K562 (cell line): ENCODE data around the gene GALNT15. TPM values are rescaled to one million over a fixed set of nuclear protein-coding genes. Genes with fewer than 3 reads are reported as not detected.

Experiments
- ATAC-seq: fragments of 200-7000 bp; cut with Tn5 transposase; 3 replicates; pipeline ENCODE4 v1.9.1; 2020; ENCODE audit warnings: moderate library complexity
- BruUV-seq: library from RNA; stranded (reverse); fragments of 400-500 nt; replicated peaks from 2 replicates; lab custom pipeline; 2021; lab: Mats Ljungman, UMichigan
- CTCF ChIA-PET: fragments of 300-600 bp; formaldehyde crosslinking; extraction: SDS; loops from one replicate; lab custom pipeline; 2021; ENCODE audit warnings: low intra/inter-chr PET ratio; lab: Yijun Ruan, JAX
- POLR2A ChIA-PET: fragments of 300-600, 350-650 bp; sonication (Branson Sonifier 250); formaldehyde crosslinking; extraction: SDS; loops from one replicate; lab custom pipeline; 2021; ENCODE audit warnings: antibody characterized with exemption, inconsistent platforms; lab: Yijun Ruan, JAX
- DNase-seq, 4 experiments: peaks; one replicate each; pipeline versions ENCODE4 v3.0.0 to v3.0.0-alpha.2; 2011 to 2018; ENCODE audit warnings: low spot score in 3 of 4, mixed read lengths in 3 of 4; ENCODE audit errors: extremely low read depth in 1 of 4
- FAIRE-seq: peaks from 2 replicates; lab custom pipeline; 2011; peaks lifted over from hg19 to GRCh38; lab: Jason Lieb, UNC
- H2AFZ ChIP-seq: 2 replicates; pipeline ENCODE4 v1.6.0; 2011; ENCODE audit warnings: low read depth, low read length, control low read depth, inconsistent platforms
- H3K27ac ChIP-seq: fragments of 200-600 bp; 3 replicates; pipeline ENCODE4 v1.8.0; 2011; ENCODE audit warnings: low read depth, mild to moderate bottlenecking, control low read depth, inconsistent platforms, low read length, moderate library complexity, mixed read lengths; ENCODE audit errors: extremely low read depth
- H3K27me3 ChIP-seq, 2 experiments: fragments of 300-600 bp in 1 of 2; 2 replicates in 1 of 2; 3 replicates in 1 of 2; pipeline versions ENCODE4 v1.6.0 to v1.8.0; 2011; ENCODE audit warnings: inconsistent platforms in 2 of 2, low read length in 2 of 2, mild to moderate bottlenecking in 1 of 2, mixed read lengths in 1 of 2, moderate library complexity in 1 of 2; ENCODE audit not compliant: control insufficient read depth in 2 of 2, insufficient read depth in 2 of 2
- H3K36me3 ChIP-seq: fragments of 300-600 bp; 3 replicates; pipeline ENCODE4 v1.8.0; 2011; ENCODE audit warnings: mild to moderate bottlenecking, low read length, inconsistent platforms; ENCODE audit not compliant: control insufficient read depth, insufficient read depth
- H3K4me1 ChIP-seq, 2 experiments: fragments of 200-600 bp in 1 of 2; replicated peaks in 1 of 2; 2 replicates in 1 of 2; 3 replicates in 1 of 2; pipeline versions ENCODE4 v1.5.1 to v1.8.0; 2011; ENCODE audit warnings: inconsistent platforms in 2 of 2, low read length in 2 of 2, mild to moderate bottlenecking in 1 of 2, mixed read lengths in 1 of 2, moderate library complexity in 1 of 2; ENCODE audit not compliant: control insufficient read depth in 2 of 2, insufficient read depth in 2 of 2
- H3K4me2 ChIP-seq: 2 replicates; pipeline ENCODE4 v1.6.1; 2011; ENCODE audit warnings: low read length, control low read depth, inconsistent platforms, mixed read lengths; ENCODE audit not compliant: insufficient read depth
- H3K4me3 ChIP-seq: fragments of 200-600 bp; sonication (generic), shearing (Covaris generic); 2 replicates; pipeline ENCODE4 v1.5.1; 2016; ENCODE audit warnings: control low read depth, inconsistent platforms
- H3K79me2 ChIP-seq: fragments of 200-600 bp; 3 replicates; pipeline ENCODE4 v1.8.0; 2011; ENCODE audit warnings: low read length, inconsistent platforms; ENCODE audit not compliant: control insufficient read depth, insufficient read depth
- H3K9ac ChIP-seq, 2 experiments: 2 replicates each; pipeline versions ENCODE4 v1.6.0 to v1.6.1; 2011; ENCODE audit warnings: low read depth in 2 of 2, low read length in 2 of 2, control low read depth in 1 of 2, inconsistent platforms in 1 of 2, mild to moderate bottlenecking in 1 of 2, mixed read lengths in 1 of 2; ENCODE audit not compliant: insufficient read depth in 1 of 2
- H3K9me1 ChIP-seq: one replicate; pipeline ENCODE4 v1.6.0; 2011; ENCODE audit warnings: inconsistent platforms, mild to moderate bottlenecking, low read length, moderate library complexity; ENCODE audit not compliant: control insufficient read depth, insufficient read depth
- H3K9me3 ChIP-seq: replicated peaks from 2 replicates; pipeline ENCODE4 v1.5.1; 2011; ENCODE audit warnings: low read depth, low read length, inconsistent platforms; ENCODE audit not compliant: control insufficient read depth, insufficient read depth
- H4K20me1 ChIP-seq: replicated peaks from 2 replicates; pipeline ENCODE4 v1.6.1; 2011; ENCODE audit warnings: low read length, inconsistent platforms, mixed read lengths; ENCODE audit not compliant: control insufficient read depth, insufficient read depth
- CBFA2T3 ChIP-seq: fragments of 450-650 bp; IDR thresholded peaks from 2 replicates; pipeline ENCODE4 v1.6.1; 2017
- EGR1 ChIP-seq: fragments of 450-650 bp; conservative IDR thresholded peaks from 2 replicates; pipeline ENCODE4 v1.6.1; 2017; ENCODE audit warnings: mild to moderate bottlenecking
- EHMT2 ChIP-seq: fragments of 450-650 bp; IDR thresholded peaks from 2 replicates; pipeline ENCODE4 v1.6.1; 2018; ENCODE audit warnings: antibody characterized with exemption
- PBX2 ChIP-seq, 2 experiments: IDR thresholded peaks in 1 of 2; conservative IDR thresholded peaks in 1 of 2; 2 replicates each; pipeline ENCODE4 v1.6.1; 2016; ENCODE audit warnings: low read depth in 2 of 2, mild to moderate bottlenecking in 1 of 2, missing compliant biosample characterization in 1 of 2, missing genetic modification characterization in 1 of 2, moderate library complexity in 1 of 2
- RNF2 ChIP-seq: sonication (generic); IDR thresholded peaks from 2 replicates; pipeline ENCODE4 v1.6.1; 2016
- THAP12 ChIP-seq: fragments of 250-450 bp; sonication (Bioruptor Pico); IDR thresholded peaks from 2 replicates; pipeline ENCODE4 v1.9.0; 2021; ENCODE audit warnings: mild to moderate bottlenecking, inconsistent platforms
- ZBTB17 ChIP-seq: fragments of 450-650 bp; formaldehyde crosslinking; IDR thresholded peaks from 2 replicates; pipeline ENCODE4 v1.4.0; 2020; ENCODE audit warnings: mild to moderate bottlenecking
- ZBTB26 ChIP-seq: fragments of 450-650 bp; formaldehyde crosslinking; IDR thresholded peaks from 2 replicates; pipeline ENCODE4 v1.4.0; 2022; ENCODE audit warnings: missing genetic modification characterization
- ZNF408 ChIP-seq: fragments of 250-450 bp; sonication (Bioruptor Pico); IDR thresholded peaks from 2 replicates; pipeline ENCODE4 v1.4.0; 2020; ENCODE audit warnings: low read depth, mild to moderate bottlenecking, moderate library complexity
- WGBS: fragments of 100-300 bp; shearing (Covaris generic); methylation state at CpG from one replicate; pipeline ENCODE4 v1.1.6; 2016; ENCODE audit warnings: low coverage, mixed read lengths; ENCODE audit not compliant: insufficient coverage; ENCODE audit errors: missing lambda C conversion rate; 5-methylcytosine and 5-hydroxymethylcytosine counted together
- in situ Hi-C: fragments of 300-500 bp; cut with MboI; formaldehyde crosslinking; loops from 4 replicates; pipeline ENCODE4 v1.15.0; 2018; ENCODE audit warnings: inconsistent platforms, mixed read lengths
- intact Hi-C: fragments of 100-400 bp; cut with micrococcal nuclease; formaldehyde crosslinking; loops from 2 replicates; pipeline ENCODE4 v1.14.2; 2022
- polyA plus RNA-seq, 8 experiments: library from polyadenylated mRNA; depleted of rRNA in 4 of 8; stranded (reverse) in 5 of 8; unstranded in 3 of 8; fragments of >200 nt; fragmentation: Nextera tagmentation in 2 of 8; fragmentation: Illumina TruSeq in 1 of 8; extraction: Ambion mirVana in 2 of 8; extraction: Trizol in 1 of 8; gene quantifications; 2 replicates each; pipeline versions ENCODE4 v1.2.1 to v1.2.3, GENCODE V29; 2011 to 2014; ENCODE audit warnings: inconsistent platforms in 1 of 8, missing spikeins in 1 of 8
- total RNA-seq, 7 experiments: library from RNA; depleted of rRNA in 6 of 7; stranded (reverse); fragments of >200 nt in 6 of 7; fragmentation: Illumina TruSeq in 2 of 7; extraction: Trizol in 2 of 7; gene quantifications; 2 replicates each; pipeline versions ENCODE4 v1.2.1 to v1.2.3, GENCODE V29; 2011 to 2021; ENCODE audit warnings: low replicate concordance in 1 of 7
- TF ChIP-seq, protein P1 (sequence below): fragments of 250-450 bp; sonication (Bioruptor Pico); IDR thresholded peaks from 2 replicates; pipeline ENCODE4 v1.8.0; 2022; ENCODE audit warnings: inconsistent platforms
- TF ChIP-seq, protein P2 (sequence below): fragments of 450-650 bp; formaldehyde crosslinking; conservative IDR thresholded peaks from 2 replicates; pipeline ENCODE4 v1.4.0; 2022; ENCODE audit warnings: mild to moderate bottlenecking, missing genetic modification characterization

The GALNT15 gene
- total and polyA plus RNA-seq, 9 of the 15 experiments (the other 6 are each of a cell fraction or from before 2014, with no cell fraction given): not detected

GRCh38 chr3:16137044-16137443 is 37.4 kb upstream of the GALNT15 start:
- peaks cover 18 to 68% of the 10 kb centered on the region in 2 experiments; a peak in 4 of 5 replicates for H3K27me3 ChIP-seq
- FAIRE-seq (no peak), DNase-seq (no peak), ATAC-seq (no peak)
- H3K4me1 ChIP-seq: no peaks in the 10 kb centered on the region
- no peak overlapping the region for H3K4me3 ChIP-seq
- no TSS peak for BruUV-seq
- POLR2A ChIA-PET: no interaction called here
- in situ Hi-C loops: no loop called here
- H3K9me1 ChIP-seq: no peaks in the 10 kb centered on the region
- no peak overlapping the region for H3K27ac ChIP-seq
- CTCF ChIA-PET: no interaction called here
- H3K79me2 ChIP-seq: no peaks in the 10 kb centered on the region
- no peak overlapping the region for H2AFZ ChIP-seq
- H3K36me3 ChIP-seq: no peaks in the 10 kb centered on the region
- no peaks in the 10 kb centered on the region for H3K9me3 ChIP-seq
- intact Hi-C loops: no loop called here
- no peak overlapping the region for H3K4me2 ChIP-seq
- no CpG with 5 or more reads among the region's 1 CpG for WGBS
- no peaks in the 10 kb centered on the region for H4K20me1 ChIP-seq
- no peak overlapping the region for H3K9ac ChIP-seq
- no peak for TF ChIP-seq RNF2
- no peak for TF ChIP-seq PBX2 (CRISPR knock-in tag; IDR thresholded peaks at IDR 0.05; ENCODE audit: low read depth)
- no peak for TF ChIP-seq PBX2 (tag; conservative IDR thresholded peaks at IDR 0.05; ENCODE audit: low read depth)
- TF ChIP-seq ZBTB17 (CRISPR knock-in tag): no peak
- no peak for TF ChIP-seq ZNF408
- TF ChIP-seq EHMT2: no peak
- TF ChIP-seq, protein P1, sequence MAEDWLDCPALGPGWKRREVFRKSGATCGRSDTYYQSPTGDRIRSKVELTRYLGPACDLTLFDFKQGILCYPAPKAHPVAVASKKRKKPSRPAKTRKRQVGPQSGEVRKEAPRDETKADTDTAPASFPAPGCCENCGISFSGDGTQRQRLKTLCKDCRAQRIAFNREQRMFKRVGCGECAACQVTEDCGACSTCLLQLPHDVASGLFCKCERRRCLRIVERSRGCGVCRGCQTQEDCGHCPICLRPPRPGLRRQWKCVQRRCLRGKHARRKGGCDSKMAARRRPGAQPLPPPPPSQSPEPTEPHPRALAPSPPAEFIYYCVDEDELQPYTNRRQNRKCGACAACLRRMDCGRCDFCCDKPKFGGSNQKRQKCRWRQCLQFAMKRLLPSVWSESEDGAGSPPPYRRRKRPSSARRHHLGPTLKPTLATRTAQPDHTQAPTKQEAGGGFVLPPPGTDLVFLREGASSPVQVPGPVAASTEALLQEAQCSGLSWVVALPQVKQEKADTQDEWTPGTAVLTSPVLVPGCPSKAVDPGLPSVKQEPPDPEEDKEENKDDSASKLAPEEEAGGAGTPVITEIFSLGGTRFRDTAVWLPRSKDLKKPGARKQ: no peak
- no peak for TF ChIP-seq CBFA2T3
- TF ChIP-seq EGR1: no peak
- no peak for TF ChIP-seq ZBTB26 (CRISPR knock-in tag)
- TF ChIP-seq, protein P2, sequence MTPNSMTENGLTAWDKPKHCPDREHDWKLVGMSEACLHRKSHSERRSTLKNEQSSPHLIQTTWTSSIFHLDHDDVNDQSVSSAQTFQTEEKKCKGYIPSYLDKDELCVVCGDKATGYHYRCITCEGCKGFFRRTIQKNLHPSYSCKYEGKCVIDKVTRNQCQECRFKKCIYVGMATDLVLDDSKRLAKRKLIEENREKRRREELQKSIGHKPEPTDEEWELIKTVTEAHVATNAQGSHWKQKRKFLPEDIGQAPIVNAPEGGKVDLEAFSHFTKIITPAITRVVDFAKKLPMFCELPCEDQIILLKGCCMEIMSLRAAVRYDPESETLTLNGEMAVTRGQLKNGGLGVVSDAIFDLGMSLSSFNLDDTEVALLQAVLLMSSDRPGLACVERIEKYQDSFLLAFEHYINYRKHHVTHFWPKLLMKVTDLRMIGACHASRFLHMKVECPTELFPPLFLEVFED: no peak
- no peak for TF ChIP-seq THAP12
